Endometrium (tissue), 2 donors: ENCODE data around the gene CCDC178.
"Not testable (repeated sequence)": the region's sequence is repeated elsewhere in the genome, so short reads cannot be mapped to it uniquely, and the experiment has no call there.

Source experiments
- FAIRE-seq: peaks from 2 replicates; lab custom pipeline; 2012; peaks lifted over from hg19 to GRCh38; lab: Jason Lieb, UNC
- donor health status: control.
- donor health status: control.

Gene CCDC178

GRCh38 chr18:33440060-33441043 lies at the start of gene CCDC178:
Gene CCDC178 (minus strand): TSS chr18:33440721. CDS start chr18:33412088, 28,633 bp downstream.
- FAIRE-seq = no peak

GRCh38 chr18:33483908-33484307 lies 43.4 kb upstream of the CCDC178 start:
- FAIRE-seq = peak; percentile 85

- no peak for FAIRE-seq
Measured at GRCh38 chr18:33472509-33472908, 32.0 kb upstream of the CCDC178 start.

GRCh38 chr18:33470216-33470615 lies 29.7 kb upstream of the CCDC178 start:
- no peak for FAIRE-seq

- no peak for FAIRE-seq
Measured at GRCh38 chr18:33469699-33470098, 29.2 kb upstream of the CCDC178 start.

GRCh38 chr18:33467531-33467930 lies 27.0 kb upstream of the CCDC178 start:
- FAIRE-seq = no peak

GRCh38 chr18:33466822-33467221 lies 26.3 kb upstream of the CCDC178 start:
- FAIRE-seq = no peak

- no peak for FAIRE-seq
Measured at GRCh38 chr18:33460681-33461080, 20.2 kb upstream of the CCDC178 start.

GRCh38 chr18:33459612-33460011 lies 19.1 kb upstream of the CCDC178 start:
- peak; percentile 69 for FAIRE-seq

GRCh38 chr18:33446604-33447003 lies 6.1 kb upstream of the CCDC178 start:
- FAIRE-seq = no peak

GRCh38 chr18:33444709-33445108 lies 4.2 kb upstream of the CCDC178 start:
- no peak for FAIRE-seq

- peak; percentile 45 for FAIRE-seq
Measured at GRCh38 chr18:33432857-33433256, 7.7 kb downstream of the CCDC178 start.

- no peak for FAIRE-seq
Measured at GRCh38 chr18:33427549-33427948, 13.0 kb downstream of the CCDC178 start.

GRCh38 chr18:33424266-33424946 lies 16.1 kb downstream of the CCDC178 start:
- FAIRE-seq = no peak

- no peak for FAIRE-seq
Measured at GRCh38 chr18:33421225-33421624, 19.3 kb downstream of the CCDC178 start.

GRCh38 chr18:33404244-33404873 lies 36.2 kb downstream of the CCDC178 start:
- no peak for FAIRE-seq

- FAIRE-seq = not testable (repeated sequence)
Measured at GRCh38 chr18:33398939-33399338, 41.6 kb downstream of the CCDC178 start.

GRCh38 chr18:33375829-33376228 lies 64.7 kb downstream of the CCDC178 start:
- no peak for FAIRE-seq

GRCh38 chr18:33372442-33372841 lies 68.1 kb downstream of the CCDC178 start:
- no peak for FAIRE-seq

- no peak for FAIRE-seq
Measured at GRCh38 chr18:33369711-33370449, 70.6 kb downstream of the CCDC178 start.

- FAIRE-seq = no peak
Measured at GRCh38 chr18:33356735-33357134, 83.8 kb downstream of the CCDC178 start.

- no peak for FAIRE-seq
Measured at GRCh38 chr18:33355756-33356155, 84.8 kb downstream of the CCDC178 start.
